Brain pericyte (primary cell): ENCODE results near the gene OVOL2.
"Not testable (repeated sequence)": the region's sequence is repeated elsewhere in the genome, so short reads cannot be mapped to it uniquely, and the experiment has no call there.

Experiments
- DNase-seq: peaks from one replicate; pipeline ENCODE4 v3.0.0-alpha.2; 2012; ENCODE audit warnings: low read depth, low spot score

OVOL2 gene

DNA sequence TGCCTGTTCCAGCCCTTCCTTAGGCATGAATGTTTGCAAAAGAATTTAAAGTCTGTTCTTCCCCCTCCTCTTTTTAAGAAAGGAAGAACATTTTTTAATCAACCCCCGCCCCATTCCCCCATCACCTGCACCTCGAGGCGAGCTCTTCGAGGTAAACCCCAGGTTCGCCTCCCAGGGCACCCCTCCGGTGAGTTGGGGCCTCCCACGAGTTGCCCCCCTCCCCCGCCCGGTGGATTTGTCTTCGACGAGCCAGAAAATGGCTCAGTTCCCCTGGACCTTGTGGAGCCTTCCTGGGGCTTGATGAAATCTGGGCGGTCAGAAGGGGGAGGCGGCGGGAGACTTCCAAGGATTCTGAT is 256 bp upstream of the OVOL2 start:
- DNase-seq: no peak

DNA sequence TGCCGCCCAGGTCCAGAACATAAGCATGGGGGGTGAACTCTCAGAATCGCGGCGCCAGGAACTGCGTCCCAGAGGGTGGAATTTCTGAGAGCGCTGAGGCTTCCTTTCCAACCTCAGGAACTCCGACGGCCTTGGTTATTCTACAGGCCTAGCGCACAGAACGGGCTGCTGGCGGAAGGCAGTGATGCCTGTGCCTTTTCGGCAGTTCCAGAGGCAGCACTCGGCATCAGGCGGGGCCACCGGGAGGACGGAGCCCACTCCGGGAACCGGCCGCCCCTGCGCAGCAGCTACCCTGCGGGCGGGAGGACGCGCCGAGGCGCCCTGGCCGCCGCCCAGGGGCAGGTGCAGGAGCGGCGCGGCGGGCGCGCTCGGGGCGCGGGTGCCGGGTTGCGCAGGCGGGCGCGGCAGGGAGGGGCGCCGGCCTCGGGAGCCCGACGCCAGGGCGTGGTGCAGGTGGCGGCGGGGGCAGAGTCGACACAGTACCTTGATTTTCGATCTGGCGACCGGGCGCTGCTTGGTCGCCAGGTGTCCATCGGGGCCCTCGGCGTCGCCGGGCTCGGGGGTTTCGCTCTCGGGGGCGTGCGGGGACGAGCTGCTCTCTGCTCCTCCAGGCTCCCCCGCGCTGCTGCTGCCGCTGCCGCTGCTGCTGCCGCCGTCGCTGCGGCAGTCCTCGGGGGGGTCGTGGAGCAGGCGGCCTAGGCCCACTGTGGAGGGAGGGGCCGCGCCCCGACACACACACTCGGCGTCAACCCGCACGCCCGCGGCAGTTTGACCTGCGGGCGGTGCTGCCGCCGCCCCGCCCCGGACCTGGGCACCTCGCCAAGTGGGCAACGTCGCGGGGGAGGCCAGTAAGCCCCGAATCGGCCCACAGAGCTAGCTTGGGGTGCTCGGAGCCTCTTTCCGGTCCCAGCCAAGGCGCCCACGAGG is 1.3 kb downstream of the OVOL2 start:
- no peak for DNase-seq

DNA sequence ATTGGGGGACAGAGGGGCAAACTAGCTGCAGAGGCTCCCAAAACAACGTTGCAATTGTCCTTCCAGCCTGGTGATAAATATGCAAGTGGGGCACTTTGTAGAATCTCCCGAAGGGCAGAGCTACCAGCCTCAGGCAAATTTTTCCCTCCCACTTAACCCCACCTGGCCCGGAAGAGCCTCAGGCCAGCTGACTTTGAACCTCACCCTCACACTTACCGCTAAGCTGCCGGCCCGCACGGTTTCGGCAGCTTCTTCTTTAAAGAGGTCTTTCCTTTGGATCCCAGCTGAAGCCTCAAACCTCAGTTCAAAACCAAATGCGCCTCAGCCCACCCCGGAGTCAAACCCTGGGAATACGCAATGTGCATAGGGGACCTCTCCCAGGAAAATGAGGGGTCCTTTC is 2.5 kb downstream of the OVOL2 start:
- DNase-seq: no peak

DNA sequence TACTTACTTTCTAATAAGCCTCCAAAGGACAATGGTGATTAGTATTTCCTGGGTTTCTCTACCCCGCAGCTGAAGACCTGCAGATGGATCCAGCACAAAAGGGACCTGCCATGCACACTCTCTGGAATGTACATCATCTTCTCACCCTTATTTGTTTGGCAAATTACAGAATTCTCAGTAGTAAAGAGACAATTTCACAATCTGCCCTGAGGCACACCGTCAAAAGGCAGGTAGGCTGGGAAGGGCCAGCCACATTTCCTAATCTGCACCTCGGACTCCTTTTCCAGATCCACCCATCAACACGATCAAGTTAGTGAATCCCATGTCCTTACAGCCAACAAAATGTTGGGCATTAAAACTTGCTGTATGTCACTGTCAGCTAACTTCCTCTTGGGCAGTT is 4.9 kb downstream of the OVOL2 start:
- DNase-seq: no peak

DNA sequence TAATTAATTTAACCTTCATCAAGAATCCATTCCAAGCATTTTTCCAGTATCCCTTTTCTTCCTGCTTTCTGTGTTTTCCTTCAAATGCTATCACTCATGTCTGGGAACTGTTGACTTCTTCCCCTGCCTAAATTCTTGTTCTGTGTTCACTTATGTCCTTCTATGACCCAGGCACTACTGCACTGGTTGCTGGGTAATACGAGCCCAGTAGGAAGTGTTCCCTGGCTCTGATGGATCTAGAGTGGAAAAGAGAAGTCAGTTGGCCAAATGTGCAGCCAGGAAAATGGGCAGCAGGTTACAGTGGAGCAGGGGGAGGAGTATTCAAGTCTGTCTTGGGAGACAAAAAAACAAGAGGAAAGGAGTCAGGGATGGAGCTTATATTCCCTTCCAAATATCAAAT is 7.1 kb downstream of the OVOL2 start:
- DNase-seq: no peak

DNA sequence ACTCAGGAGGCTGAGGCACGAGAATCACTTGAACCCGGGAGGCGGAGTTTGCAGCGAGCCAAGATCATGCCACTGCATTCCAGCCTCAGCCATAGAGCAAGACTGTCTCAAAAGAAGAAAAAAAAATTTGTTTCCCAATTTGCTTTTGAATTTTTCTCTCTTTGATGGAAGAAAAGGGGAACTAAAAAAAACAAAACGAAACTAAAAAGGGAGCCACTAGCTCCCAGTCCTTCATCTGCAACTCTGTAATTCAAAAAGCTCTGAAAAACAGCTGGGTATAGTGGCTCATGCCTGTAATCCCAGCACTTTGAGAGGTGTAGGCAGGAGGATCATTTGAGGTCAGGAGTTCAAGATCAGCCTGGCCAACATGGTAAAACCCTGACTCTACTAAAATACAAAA is 9.5 kb downstream of the OVOL2 start:
- no peak for DNase-seq

DNA sequence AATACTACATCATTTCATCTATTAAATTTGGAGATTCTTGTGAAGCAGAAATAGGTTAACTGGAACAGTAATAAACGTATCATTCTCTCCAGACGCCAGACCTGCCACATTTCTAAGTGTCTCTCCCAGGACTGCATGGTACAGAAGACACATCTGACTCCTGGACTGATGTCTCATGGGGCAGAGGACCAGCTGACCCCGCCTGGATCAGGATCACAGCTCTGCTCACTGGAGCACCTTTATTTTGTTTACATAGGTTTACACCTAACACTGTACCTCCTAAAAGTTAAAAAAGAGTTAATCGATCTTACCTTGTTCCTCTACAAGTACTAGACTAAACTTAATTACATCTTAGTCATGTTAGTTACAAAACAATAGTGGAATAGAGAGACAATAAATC is 11.2 kb downstream of the OVOL2 start:
- DNase-seq: no peak

DNA sequence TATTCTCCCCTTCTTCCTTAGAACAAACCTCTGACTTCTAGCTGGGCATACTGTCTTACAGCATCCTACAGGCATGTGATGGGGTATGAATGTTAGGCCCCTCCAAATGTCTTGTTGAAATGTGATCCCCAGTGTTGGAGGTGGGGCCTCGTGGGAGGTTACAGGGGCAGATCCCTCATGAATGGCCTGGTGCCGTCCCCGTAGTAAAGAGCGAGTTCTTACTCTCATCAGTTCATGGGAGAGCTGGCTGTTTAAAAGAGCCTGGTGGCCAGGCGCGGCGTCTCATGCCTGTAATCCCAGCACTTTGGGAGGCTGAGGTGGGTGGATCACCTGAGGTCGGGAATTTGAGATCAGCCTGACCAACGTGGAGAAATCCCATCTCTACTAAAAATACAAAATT is 15.5 kb downstream of the OVOL2 start:
- no peak for DNase-seq

DNA sequence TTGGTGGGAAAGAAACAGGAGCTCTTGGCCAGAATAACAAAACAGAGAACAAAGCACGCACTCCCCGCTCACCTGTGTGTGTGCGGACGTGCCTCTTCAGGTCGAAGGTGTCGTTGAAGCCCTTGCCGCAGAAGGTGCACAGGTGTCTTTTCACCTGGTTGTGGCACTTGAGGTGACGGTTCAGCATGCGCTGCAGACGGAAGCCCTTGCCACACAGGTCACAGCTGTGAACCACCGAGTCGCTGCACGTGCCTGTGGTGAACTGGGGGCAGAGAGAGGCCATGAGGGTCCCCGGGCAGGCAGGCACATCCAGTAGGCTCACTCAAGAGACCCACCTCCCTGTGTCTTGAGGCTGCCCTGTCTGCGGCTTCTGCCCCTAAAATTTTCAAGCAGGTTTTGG is 16.3 kb downstream of the OVOL2 start:
- DNase-seq: no peak

DNA sequence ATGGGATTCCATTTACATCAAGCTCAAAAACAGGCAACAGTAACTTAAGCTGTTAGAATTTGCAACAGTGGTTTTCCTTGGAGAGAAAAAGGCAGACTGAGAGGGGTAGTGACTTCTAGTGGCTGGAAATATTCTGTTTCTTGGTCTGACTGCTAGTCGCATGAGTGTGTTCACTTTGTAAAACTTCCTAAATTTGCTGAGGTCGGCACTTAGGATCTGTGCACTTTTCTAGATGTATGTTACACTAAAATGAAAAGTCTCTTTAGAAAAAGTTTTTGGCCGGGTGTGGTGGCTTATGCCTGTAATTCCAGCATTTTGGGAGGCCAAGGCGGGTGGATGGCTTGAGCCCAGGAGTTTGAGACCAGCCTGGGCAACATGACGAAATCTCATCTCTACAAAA is 18.7 kb downstream of the OVOL2 start:
- DNase-seq: no peak

DNA sequence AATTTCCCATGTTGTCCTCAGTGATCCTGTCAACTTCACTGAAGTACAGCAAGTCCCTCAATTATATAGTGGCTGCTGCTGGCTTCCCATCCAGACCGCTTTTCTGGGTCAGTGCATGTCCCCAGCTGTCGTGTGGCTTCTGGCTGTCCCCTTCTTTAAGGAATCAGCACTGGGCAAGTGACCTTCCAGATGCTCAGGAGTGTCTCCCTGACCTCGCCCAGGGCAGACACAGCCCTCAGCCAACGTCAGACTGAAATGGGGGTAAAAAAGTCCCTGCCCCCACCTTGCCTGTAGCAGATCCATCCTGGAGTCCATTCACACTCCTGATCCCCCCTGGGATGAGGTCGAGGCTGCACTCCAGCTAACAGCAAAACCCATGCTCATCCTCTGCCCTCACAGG is 23.7 kb downstream of the OVOL2 start:
- no peak for DNase-seq

DNA sequence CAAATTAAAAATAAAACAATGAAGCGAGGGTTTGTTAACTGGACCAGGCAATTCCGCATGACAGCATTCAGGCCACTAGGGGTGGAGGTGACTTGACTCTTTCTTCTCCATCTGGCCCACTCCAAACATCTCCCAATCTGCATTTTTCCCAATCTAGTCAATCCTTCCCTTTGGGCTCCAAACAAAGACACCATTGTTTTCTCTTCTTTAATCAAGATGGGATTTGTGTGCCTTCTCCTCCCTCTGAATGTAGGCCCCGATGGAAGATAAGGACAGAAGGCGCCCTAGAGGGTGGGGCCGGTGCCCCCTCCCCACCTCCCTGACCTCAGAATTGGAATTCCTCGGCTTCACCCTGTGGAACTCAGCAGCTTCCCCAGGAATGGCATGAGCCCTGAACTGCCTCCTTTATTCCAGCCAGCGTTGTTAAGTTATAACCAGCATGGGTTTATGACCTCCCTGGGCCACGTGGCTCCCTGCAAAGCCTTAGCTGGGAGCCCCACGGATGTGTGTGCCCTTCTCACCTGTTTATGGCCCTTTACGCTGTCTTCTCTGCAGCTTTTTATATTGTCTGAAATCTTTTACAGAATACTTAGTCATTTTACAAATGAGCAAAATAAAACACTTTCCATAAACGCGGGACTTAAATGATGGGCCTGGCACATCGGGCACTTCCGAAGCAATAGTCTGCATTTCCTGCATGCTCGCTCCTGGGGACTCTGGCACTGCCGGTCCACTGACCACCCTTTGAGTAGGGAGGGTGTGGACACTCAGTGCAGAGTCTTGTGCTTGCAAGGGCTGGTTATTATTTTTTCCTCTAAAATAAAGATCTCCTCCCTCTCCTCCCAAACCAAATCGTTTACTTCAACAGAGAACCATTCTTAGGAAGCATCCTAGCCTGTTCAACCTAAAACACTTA is 24.5 kb downstream of the OVOL2 start:
- no peak for DNase-seq

DNA sequence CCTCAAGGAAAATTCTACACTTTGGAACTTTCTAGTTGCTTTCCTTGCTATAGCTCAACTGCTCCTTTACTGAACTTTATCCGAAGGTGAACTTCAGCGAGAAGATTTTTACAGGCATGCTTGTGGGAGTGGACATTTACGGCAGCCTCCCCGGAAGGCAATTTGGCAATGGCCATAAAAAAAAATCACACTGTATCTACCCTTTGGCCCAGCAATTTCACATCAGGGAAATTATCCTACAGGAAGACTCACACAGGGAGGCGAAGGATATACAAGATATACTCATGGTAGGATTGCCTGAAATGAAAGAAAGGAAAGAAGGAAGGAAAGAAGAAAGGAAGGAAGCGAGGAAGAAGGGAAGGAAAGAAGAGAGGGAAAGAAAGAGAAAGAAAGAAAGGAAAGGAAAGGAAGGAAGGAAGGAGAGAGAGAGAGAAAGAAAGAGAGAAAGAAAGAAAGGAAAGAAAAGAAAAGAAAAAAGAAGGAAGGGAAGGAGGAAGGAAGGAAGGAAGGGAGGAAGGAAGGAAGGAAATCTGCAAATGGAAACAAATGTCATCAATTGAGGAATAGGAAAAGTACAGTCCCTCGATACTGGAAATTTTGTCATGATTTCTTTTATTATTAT is 25.7 kb downstream of the OVOL2 start:
- DNase-seq: no peak

DNA sequence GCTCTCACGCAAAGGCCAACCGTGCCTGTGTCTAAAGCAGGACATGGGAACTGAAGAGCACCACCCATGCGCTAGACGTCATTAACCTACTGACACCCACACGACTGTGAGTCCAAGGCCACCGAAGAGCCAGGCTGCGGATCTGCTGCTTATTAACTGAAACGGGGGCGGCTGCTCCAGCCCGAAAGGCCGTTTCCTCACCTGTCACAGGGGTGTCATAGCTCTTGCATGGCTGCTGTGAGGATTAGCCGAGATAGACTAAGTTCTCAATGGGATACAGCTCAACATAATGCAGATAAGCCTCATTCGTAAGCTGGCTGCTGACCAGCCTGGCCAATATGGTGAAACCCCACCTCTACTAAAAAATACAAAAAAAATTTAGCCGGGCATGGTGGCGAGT is 26.7 kb downstream of the OVOL2 start:
- DNase-seq: no peak

DNA sequence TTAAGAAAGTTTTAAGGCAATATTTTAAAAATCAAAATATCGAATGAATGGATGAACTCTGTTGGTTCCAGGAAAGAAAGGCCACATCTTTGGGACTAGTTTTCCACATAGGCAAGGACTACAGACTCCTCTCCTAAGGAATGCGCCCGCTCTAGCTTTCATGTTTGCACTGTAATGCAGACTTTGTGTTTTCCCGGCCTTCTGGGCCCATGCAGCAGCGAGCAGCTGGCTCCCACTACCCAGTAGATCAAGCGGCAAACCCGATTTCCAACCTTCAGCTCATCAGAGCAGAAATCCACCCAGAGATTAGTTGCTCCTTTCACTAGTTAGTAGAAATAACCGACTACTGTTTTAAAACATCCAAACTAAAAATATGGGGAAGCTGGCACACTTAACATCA is 27.7 kb downstream of the OVOL2 start:
- no peak for DNase-seq

DNA sequence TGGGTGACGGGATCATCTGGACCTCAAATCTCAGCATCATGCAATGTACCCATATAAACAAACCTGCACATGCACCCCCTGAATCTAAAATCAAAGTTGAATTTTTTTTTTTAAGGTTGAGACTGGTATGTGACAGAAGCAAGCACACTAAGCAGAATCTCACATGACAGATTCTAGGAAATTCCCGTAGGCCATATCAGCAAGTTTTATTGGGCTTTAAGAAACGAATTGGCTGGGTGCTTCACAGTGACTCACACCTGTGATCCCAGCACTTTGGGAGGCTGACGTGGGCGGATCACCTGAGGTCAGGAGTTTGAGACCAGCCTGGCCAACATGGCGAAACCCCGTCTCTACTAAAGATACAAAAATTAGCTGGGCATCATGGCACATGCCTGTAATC is 30.7 kb downstream of the OVOL2 start:
- not testable (repeated sequence) for DNase-seq

DNA sequence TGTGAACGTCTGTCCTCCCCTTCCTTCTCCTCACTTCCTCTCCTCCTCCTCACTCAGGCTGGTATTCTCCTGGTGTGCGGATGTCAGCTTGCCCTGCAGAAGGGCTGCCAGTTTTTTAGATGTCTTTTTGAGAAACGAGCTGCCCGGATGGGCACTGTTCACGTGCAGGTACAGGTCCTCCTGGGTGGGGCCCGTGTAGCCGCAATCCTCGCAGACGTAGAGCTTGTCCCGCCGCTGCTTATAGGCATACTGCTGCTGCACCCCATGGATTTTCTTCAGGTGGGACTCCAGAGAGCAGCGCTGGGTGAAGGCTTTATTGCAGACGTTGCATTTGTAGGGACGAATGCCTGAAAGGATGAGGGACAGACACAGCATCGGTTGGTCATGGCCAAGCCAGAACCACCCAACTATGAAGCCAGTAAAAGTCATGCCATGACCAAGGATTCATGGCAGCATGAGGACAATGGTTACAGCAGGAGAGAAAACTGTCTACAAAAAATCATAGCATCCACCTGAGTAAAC is 33.0 kb downstream of the OVOL2 start:
- no peak for DNase-seq

DNA sequence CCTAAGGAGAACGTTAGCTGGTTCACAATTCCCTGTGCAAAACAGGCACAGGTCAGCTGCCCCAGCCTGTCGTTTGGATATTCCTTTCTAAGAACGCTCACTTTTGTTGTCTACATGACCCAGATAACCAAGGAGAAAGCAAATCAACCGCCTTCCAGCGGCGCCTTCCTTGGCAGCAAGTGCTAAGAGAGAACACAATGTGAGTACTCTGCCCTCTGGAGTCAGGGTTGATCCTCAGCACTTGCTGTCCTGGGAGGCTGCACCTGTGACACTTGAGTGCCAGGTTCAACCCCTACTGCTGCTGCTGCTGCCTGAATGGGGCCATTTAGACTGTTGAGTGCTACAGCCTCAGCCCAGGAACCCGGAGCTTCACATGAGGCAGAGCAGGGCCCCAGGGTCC is 36.8 kb downstream of the OVOL2 start:
- DNase-seq: no peak

DNA sequence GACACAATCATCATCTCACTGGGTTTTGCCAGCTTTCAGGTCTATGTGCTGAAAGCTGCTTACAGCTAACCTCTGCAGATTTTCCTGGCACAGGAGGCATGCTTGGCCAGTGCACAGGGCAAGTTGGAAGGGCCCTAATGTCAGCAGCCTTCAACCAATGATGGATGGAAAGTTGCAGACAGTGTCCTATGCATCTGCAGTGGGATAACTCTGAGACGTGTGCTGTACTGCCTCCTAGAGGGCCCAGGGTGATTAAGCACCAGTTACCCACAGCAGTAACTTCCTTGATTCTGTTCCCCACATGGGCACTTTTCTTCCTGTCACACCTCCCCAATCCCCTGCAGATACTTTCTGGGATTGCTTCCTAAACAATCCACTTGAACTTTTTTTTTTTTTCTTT is 38.6 kb downstream of the OVOL2 start:
- no peak for DNase-seq

DNA sequence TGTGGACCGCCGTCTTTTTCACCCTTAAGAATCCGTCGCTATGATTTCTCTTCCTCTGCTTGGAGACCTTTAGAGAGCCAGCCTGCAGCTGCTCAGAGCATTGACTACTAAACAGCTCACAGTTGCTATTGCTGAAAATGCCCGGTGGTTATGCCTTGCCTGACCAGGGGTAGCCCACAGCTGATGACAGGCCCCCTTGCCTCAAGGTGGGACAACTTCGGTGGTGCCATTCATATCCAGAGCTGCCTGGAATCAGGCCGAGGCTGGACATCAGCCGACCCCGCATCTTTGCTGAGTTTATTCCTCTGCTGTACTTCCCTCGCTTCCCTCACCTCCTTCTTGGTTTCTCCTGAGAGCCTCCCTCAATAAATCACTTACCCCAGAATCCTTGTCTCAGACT is 39.6 kb downstream of the OVOL2 start:
- no peak for DNase-seq

DNA sequence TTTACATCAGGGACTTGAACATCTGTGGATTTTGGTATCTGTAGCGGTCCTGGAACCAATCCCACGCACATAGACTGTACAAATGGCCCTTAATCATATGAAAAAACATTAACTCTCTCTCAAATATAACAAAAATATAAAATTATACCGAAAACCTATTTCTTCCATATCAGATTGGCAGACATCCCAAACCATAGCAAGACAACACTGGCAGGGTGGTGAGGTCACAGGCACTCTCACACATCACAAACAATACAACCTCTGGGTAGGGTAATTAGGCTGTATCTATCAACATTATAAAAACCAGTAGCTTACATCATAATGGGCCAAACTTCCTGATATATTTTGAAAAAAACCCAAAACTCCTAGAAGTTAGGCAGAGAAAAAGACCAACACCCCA is 40.9 kb downstream of the OVOL2 start:
- no peak for DNase-seq

DNA sequence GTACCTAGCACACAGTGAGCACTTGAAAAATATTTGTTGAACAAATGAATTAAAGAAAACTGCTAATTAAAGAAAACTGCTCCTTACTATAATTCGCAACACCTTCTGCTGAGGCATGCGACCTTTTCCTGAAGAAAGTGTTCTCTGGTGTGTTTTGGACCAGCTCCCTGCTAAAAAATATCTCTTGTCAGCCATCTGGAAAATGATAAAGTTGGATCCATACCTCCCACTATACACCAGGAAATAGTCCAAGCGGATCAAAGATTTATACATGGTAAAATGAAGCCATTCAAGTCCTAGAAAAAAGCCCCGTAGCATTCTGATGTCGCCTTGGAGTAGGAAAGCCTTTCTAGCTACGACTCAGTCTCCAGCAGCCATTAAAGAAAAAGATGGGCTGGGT is 43.3 kb downstream of the OVOL2 start:
- DNase-seq: no peak
